ENCODE results near the gene SNX9. TPM values are rescaled to one million over a fixed set of nuclear protein-coding genes. Genes with fewer than 3 reads are reported as not detected.

Gene SNX9
- total RNA-seq, 8 experiments from 2014 or later = 8.5 to 32.0 (median 13.7) TPM

DNA sequence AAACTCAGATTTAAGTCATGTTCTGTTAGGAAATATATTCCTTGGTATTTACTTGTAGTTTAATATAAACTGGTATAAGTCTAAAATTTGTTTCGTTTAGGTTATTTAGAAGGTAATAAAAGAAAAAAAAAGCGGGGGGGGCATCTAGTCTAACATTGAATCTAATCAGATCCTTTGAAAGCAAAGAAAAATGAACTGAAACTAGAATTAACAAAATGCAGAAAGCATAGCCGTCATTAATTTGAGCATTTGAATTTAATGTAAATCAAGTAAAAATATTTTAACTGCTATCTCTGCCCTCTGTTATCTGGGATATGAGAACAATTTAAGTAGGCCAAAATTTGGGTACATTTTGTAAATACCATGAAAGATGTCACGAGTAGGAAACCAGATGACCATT lies 54.1 kb downstream of the SNX9 start:
- in situ Hi-C loops (cut with MboI; ENCODE audit: low pct_unique_long_range_greater_than_20kb in 2 of 9, low sequenced_read_pairs in 9 of 9, unreplicated experiment in 9 of 9) = no loop called here
- ATAC-seq (replicated peaks in 6 of 8) = no peak
- H3K4me3 ChIP-seq = no peak overlapping the region
- 79 to 100% (median 95%) methylated on average over 1 to 4 of the region's 4 CpGs for WGBS, 10 experiments
- H3K4me1 ChIP-seq (replicated peaks in 1 of 2) = peaks cover 0 to 6% of the 10 kb centered on the region in 2 donors
- no peak overlapping the region for H3K27ac ChIP-seq

DNA sequence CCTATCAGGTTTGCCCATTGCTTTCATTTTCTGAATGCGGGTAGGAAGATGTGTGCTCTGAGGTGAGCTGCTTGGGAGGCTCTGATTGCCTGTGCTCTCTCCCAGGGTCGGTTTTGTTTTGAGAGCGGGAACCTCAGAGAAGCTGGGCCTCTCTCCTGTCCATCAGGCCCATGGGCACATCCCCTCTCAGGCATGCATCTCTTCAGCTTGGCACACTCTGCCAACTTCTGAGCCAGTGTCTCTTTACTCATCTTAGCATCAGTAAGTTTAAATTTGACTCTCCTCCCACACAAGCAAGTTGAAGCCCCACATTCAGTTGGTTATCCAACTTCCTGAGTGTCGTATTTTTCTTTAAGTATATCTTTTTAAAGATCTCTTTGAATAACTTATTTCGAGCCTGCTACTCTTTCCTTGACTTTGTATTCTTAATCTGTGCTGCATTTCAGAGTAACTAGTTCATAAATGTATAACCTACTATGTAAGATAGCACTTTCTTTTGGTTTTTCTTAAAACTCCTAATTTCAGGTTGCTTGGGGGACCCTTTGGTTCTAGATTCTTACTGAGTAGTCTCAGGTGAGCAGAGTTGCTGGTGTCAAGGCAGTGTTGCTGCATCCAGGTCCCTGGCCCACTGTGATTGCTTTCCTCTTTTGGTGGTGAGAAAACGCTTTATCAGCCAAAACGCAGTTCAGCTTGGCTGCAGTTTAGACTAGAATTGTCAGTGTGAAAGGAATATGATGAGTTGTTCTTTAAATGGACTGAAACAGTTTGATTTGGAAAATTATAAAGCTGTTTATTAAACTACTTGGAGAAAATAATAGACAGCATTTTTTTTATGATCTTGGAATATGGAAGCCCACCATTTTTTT lies 54.8 kb downstream of the SNX9 start:
- Histone ChIP-seq H3K4me1 (replicated peaks in 1 of 2) (peaks cover 0 to 6% of the 10 kb centered on the region in 2 donors), H3K4me3 (no peak overlapping the region), H3K27ac (no peak overlapping the region)
- no peak for ATAC-seq (replicated peaks in 6 of 8)
- in situ Hi-C loops (cut with MboI; ENCODE audit: low pct_unique_long_range_greater_than_20kb in 2 of 9, low sequenced_read_pairs in 9 of 9, unreplicated experiment in 9 of 9) = no loop called here
- 60 to 100% (median 94%) methylated on average over 1 to 7 of the region's 7 CpGs for WGBS, 10 experiments

DNA sequence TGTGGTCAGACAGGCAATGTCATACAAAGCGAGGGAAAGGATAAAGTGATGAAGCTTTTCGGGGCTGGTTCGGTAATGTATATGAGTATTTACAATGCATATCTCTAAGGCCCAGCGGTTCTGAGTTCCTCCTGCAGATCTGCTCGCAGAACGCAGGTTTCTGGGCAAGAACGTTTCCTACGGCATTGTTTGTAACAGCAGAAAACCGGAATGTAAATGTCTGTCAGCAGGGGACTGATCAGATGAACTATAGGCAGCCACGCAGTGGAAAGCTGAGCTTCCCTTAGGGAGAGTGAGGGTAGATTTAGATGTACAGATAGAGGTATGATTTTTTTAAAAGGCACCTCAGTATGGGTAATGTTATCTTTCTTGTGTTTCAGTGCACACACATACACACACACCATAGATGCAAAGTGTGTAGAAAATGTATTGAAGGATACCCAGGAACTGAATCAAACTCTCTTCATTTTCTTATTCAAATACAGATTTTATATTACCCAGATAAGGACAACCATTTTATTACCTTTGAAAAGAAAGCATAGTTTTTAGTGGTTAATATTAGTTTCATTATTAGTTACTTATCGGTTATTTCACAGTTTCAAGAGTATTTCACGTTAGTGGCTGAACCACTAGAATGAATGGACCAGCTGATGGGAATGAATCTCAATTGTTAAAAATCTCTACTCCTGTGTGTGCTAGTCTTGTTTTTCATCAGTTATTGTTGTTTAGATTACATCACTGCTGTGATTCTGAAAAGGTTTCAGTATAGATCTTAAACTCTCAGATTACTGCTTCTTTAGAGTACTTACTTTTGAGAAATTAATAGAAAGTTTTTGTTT lies 56.2 kb downstream of the SNX9 start:
- ATAC-seq (replicated peaks in 6 of 8) = no peak

DNA sequence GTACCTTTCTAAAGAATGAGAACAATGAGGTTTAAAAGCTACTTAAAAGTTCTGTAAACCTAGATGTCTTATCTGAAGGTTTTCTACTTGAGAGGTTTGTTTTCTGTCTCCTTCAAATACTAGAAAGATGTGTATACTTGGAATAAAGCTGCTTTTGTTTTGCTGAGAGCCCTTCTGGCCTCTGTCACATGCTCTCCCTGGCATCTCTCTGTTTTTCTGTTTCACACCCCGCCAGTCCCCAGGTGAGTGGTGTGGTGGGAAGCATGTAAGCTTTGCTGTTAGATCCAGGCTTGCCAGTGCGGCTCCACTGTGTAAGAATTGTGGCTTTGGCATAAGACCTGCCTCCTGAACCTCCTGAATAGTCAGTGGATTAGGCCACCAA lies 56.8 kb downstream of the SNX9 start:
- ATAC-seq (replicated peaks in 6 of 8) = peak in 2 of 8 experiments; percentile 26 to 33
- no peak overlapping the region for H3K27ac ChIP-seq
- in situ Hi-C loops (cut with MboI; ENCODE audit: low pct_unique_long_range_greater_than_20kb in 2 of 9, low sequenced_read_pairs in 9 of 9, unreplicated experiment in 9 of 9) = no loop called here
- WGBS, 10 experiments = 86 to 100% (median 100%) methylated on average over 1 to 2 of the region's 2 CpGs; no CpG with 5 or more reads in 5 of the 10 experiments
- H3K4me1 ChIP-seq (replicated peaks in 1 of 2) = peaks cover 0 to 6% of the 10 kb centered on the region in 2 donors
- H3K4me3 ChIP-seq = no peak overlapping the region

More for the DNA sequence above, 56.2 kb downstream of the SNX9 start:
- WGBS, 10 experiments = 44 to 94% (median 77%) methylated on average over 2 to 12 of the region's 12 CpGs
- peaks cover 0 to 6% of the 10 kb centered on the region in 2 donors for H3K4me1 ChIP-seq (replicated peaks in 1 of 2)
- no peak overlapping the region for H3K4me3 ChIP-seq
- H3K27ac ChIP-seq = no peak overlapping the region
- in situ Hi-C loops (cut with MboI; ENCODE audit: low pct_unique_long_range_greater_than_20kb in 2 of 9, low sequenced_read_pairs in 9 of 9, unreplicated experiment in 9 of 9) = no loop called here

- Histone ChIP-seq H3K4me3 (no peak overlapping the region), H3K4me1 (replicated peaks in 1 of 2) (peaks cover 0 to 6% of the 10 kb centered on the region in 2 donors), H3K27ac (no peak overlapping the region)
- 83 to 100% (median 100%) methylated on average over 2 to 3 of the region's 3 CpGs; no CpG with 5 or more reads in 3 of the 10 experiments for WGBS, 10 experiments
- ATAC-seq (replicated peaks in 6 of 8) = no peak
- in situ Hi-C loops (cut with MboI; ENCODE audit: low pct_unique_long_range_greater_than_20kb in 2 of 9, low sequenced_read_pairs in 9 of 9, unreplicated experiment in 9 of 9) = no loop called here
These were observed 57.5 kb downstream of the SNX9 start for GRCh38 chr6:157880534-157880933.

GRCh38 chr6:157881342-157881741 lies 58.3 kb downstream of the SNX9 start:
- H3K4me3 ChIP-seq = no peak overlapping the region
- H3K27ac ChIP-seq = no peak overlapping the region
- in situ Hi-C loops (cut with MboI; ENCODE audit: low pct_unique_long_range_greater_than_20kb in 2 of 9, low sequenced_read_pairs in 9 of 9, unreplicated experiment in 9 of 9) = no loop called here
- ATAC-seq (replicated peaks in 6 of 8) = no peak
- peaks cover 0 to 6% of the 10 kb centered on the region in 2 donors for H3K4me1 ChIP-seq (replicated peaks in 1 of 2)
- 5 to 67% (median 38%) methylated on average over 1 to 3 of the region's 3 CpGs; no CpG with 5 or more reads in 2 of the 10 experiments for WGBS, 10 experiments

- Histone ChIP-seq H3K4me3 (no peak overlapping the region), H3K27ac (no peak overlapping the region), H3K4me1 (replicated peaks in 1 of 2) (no peaks in the 10 kb centered on the region)
- in situ Hi-C loops (cut with MboI; ENCODE audit: low pct_unique_long_range_greater_than_20kb in 2 of 9, low sequenced_read_pairs in 9 of 9, unreplicated experiment in 9 of 9) = no loop called here
- no peak for ATAC-seq (replicated peaks in 6 of 8)
- 80 to 100% (median 100%) methylated on average over 1 to 2 of the region's 2 CpGs for WGBS, 10 experiments
These were observed 61.7 kb downstream of the SNX9 start for GRCh38 chr6:157884756-157885155.

GRCh38 chr6:157885211-157885788 lies 62.3 kb downstream of the SNX9 start:
- no peak for ATAC-seq (replicated peaks in 6 of 8)
- no peak overlapping the region for H3K4me3 ChIP-seq
- H3K4me1 ChIP-seq (replicated peaks in 1 of 2) = no peaks in the 10 kb centered on the region
- H3K27ac ChIP-seq = no peak overlapping the region
- WGBS, 10 experiments = 86 to 100% (median 94%) methylated on average over 1 to 7 of the region's 7 CpGs
- in situ Hi-C loops (cut with MboI; ENCODE audit: low pct_unique_long_range_greater_than_20kb in 2 of 9, low sequenced_read_pairs in 9 of 9, unreplicated experiment in 9 of 9) = no loop called here

GRCh38 chr6:157885876-157886275 lies 62.8 kb downstream of the SNX9 start:
- Histone ChIP-seq H3K4me3 (no peak overlapping the region), H3K4me1 (replicated peaks in 1 of 2) (no peaks in the 10 kb centered on the region), H3K27ac (no peak overlapping the region)
- WGBS, 10 experiments = 76 to 100% (median 100%) methylated on average over 1 to 6 of the region's 8 CpGs; no CpG with 5 or more reads in 2 of the 10 experiments
- in situ Hi-C loops (cut with MboI; ENCODE audit: low pct_unique_long_range_greater_than_20kb in 2 of 9, low sequenced_read_pairs in 9 of 9, unreplicated experiment in 9 of 9) = no loop called here
- no peak for ATAC-seq (replicated peaks in 6 of 8)

DNA sequence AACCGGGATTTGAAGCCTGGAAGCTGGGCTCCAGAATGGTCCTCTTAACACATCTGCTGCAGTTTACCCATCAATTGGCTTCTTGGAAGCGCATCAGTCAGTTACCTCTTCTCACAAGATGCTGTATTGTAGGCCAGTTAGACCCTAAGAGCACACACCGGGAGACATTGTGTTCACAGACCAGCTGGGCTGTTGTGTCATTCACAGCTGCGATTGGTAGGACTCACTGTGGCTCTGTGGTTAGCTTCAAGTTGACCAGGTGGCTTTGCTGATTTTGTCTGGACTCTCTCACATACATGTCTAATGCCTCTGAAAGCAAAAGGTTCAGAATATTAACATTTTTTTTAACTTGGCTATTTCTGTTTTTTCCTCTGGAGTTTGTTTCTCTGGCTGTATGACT lies 64.8 kb downstream of the SNX9 start:
- WGBS, 10 experiments = 86 to 100% (median 98%) methylated on average over 1 to 4 of the region's 4 CpGs; no CpG with 5 or more reads in 2 of the 10 experiments
- H3K4me3 ChIP-seq = no peak overlapping the region
- H3K27ac ChIP-seq = no peak overlapping the region
- no peaks in the 10 kb centered on the region for H3K4me1 ChIP-seq (replicated peaks in 1 of 2)
- in situ Hi-C loops (cut with MboI; ENCODE audit: low pct_unique_long_range_greater_than_20kb in 2 of 9, low sequenced_read_pairs in 9 of 9, unreplicated experiment in 9 of 9) = no loop called here
- no peak for ATAC-seq (replicated peaks in 6 of 8)

- H3K4me1 ChIP-seq (replicated peaks in 1 of 2) = no peaks in the 10 kb centered on the region
- 84 to 100% (median 95%) methylated on average over 3 to 9 of the region's 9 CpGs; no CpG with 5 or more reads in 1 of the 10 experiments for WGBS, 10 experiments
- no peak overlapping the region for H3K4me3 ChIP-seq
- H3K27ac ChIP-seq = no peak overlapping the region
- ATAC-seq (replicated peaks in 6 of 8) = no peak
- in situ Hi-C loops (cut with MboI; ENCODE audit: low pct_unique_long_range_greater_than_20kb in 2 of 9, low sequenced_read_pairs in 9 of 9, unreplicated experiment in 9 of 9) = no loop called here
These were observed 68.7 kb downstream of the SNX9 start for GRCh38 chr6:157891544-157892362.

- in situ Hi-C loops (cut with MboI; ENCODE audit: low pct_unique_long_range_greater_than_20kb in 2 of 9, low sequenced_read_pairs in 9 of 9, unreplicated experiment in 9 of 9) = no loop called here
- no peak for ATAC-seq (replicated peaks in 6 of 8)
- 67 to 100% (median 93%) methylated on average over 1 to 5 of the region's 5 CpGs for WGBS, 10 experiments
- Histone ChIP-seq H3K4me3 (no peak overlapping the region), H3K4me1 (replicated peaks in 1 of 2) (no peaks in the 10 kb centered on the region), H3K27ac (no peak overlapping the region)
These were observed 69.4 kb downstream of the SNX9 start for GRCh38 chr6:157892363-157892877.
